Measurements from ENCODE around the gene BNIP1.

DNA sequence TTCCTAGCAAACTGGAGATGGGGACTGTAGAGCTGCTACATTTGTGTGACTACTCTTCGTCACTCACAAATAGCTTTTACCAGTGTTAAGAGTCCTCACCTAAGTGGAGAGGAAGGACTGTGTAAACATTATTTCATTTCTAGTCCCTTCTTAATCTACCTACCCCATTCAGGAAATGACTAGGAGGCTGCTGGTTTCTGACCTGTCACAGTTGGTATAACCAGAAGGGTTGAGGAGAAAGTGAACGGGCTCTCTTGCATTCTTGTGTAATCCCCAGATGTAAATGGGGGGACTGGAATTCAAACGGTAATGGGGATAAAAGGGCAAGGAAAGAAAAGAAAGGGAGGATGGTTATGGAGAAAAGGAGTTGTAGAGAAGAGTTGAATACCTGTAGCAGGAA is 35.4 kb upstream of the BNIP1 start:
- TF ChIP-seq, protein P1, sequence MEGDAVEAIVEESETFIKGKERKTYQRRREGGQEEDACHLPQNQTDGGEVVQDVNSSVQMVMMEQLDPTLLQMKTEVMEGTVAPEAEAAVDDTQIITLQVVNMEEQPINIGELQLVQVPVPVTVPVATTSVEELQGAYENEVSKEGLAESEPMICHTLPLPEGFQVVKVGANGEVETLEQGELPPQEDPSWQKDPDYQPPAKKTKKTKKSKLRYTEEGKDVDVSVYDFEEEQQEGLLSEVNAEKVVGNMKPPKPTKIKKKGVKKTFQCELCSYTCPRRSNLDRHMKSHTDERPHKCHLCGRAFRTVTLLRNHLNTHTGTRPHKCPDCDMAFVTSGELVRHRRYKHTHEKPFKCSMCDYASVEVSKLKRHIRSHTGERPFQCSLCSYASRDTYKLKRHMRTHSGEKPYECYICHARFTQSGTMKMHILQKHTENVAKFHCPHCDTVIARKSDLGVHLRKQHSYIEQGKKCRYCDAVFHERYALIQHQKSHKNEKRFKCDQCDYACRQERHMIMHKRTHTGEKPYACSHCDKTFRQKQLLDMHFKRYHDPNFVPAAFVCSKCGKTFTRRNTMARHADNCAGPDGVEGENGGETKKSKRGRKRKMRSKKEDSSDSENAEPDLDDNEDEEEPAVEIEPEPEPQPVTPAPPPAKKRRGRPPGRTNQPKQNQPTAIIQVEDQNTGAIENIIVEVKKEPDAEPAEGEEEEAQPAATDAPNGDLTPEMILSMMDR (IDR thresholded peaks at IDR 0.05) = no peak
- TF ChIP-seq POLR2A (IDR thresholded peaks at IDR 0.05) = no peak
